Stimulated activated CD4-positive, alpha-beta T cell treated with anti-CD3 and anti-CD28 coated beads, Interleukin-1b, Interleukin-23, amount 100 ng/mL, for 48 hours (primary cell): ENCODE measurements around the gene HTR1A.

Source experiments
- DNase-seq: peaks from one replicate; pipeline ENCODE4 v3.0.0-alpha.2; 2020

Gene HTR1A

GRCh38 chr5:63962279-63962678 lies at the start of gene HTR1A:
Gene HTR1A, minus strand, starts transcription at chr5:63962445. Its CDS starts 726 bp downstream, at chr5:63961719.
- DNase-seq = no peak

GRCh38 chr5:64003966-64004365 lies 41.7 kb upstream of the HTR1A start:
- DNase-seq = no peak

GRCh38 chr5:64000096-64000495 lies 37.9 kb upstream of the HTR1A start:
- no peak for DNase-seq

GRCh38 chr5:63987053-63987452 lies 24.8 kb upstream of the HTR1A start:
- no peak for DNase-seq

GRCh38 chr5:63981864-63982263 lies 19.6 kb upstream of the HTR1A start:
- DNase-seq = no peak

GRCh38 chr5:63963926-63964325 lies 1.7 kb upstream of the HTR1A start:
- no peak for DNase-seq

GRCh38 chr5:63963080-63963735 lies 963 bp upstream of the HTR1A start:
- no peak for DNase-seq

GRCh38 chr5:63961598-63962161 lies 565 bp downstream of the HTR1A start:
- no peak for DNase-seq

GRCh38 chr5:63961125-63961597 lies 1.1 kb downstream of the HTR1A start:
- no peak for DNase-seq

- no peak for DNase-seq
Measured at GRCh38 chr5:63960646-63961045, 1.6 kb downstream of the HTR1A start.

GRCh38 chr5:63959177-63959982 lies 2.9 kb downstream of the HTR1A start:
- no peak for DNase-seq

- DNase-seq = no peak
Measured at GRCh38 chr5:63958654-63959053, 3.6 kb downstream of the HTR1A start.

GRCh38 chr5:63957617-63958016 lies 4.6 kb downstream of the HTR1A start:
- no peak for DNase-seq

- no peak for DNase-seq
Measured at GRCh38 chr5:63953217-63953616, 9.0 kb downstream of the HTR1A start.

- DNase-seq = no peak
Measured at GRCh38 chr5:63935103-63935502, 27.1 kb downstream of the HTR1A start.

GRCh38 chr5:63931836-63932235 lies 30.4 kb downstream of the HTR1A start:
- no peak for DNase-seq

- DNase-seq = no peak
Measured at GRCh38 chr5:63928451-63928850, 33.8 kb downstream of the HTR1A start.

- no peak for DNase-seq
Measured at GRCh38 chr5:63923914-63924313, 38.3 kb downstream of the HTR1A start.

- DNase-seq = no peak
Measured at GRCh38 chr5:63919763-63920478, 42.3 kb downstream of the HTR1A start.

- no peak for DNase-seq
Measured at GRCh38 chr5:63916786-63917185, 45.5 kb downstream of the HTR1A start.

GRCh38 chr5:63911871-63912270 lies 50.4 kb downstream of the HTR1A start:
- DNase-seq = no peak
